Loucy (cell line): ENCODE results near the gene ZFP69B.

Source experiments
- EZH2phosphoT487 ChIP-seq: fragments of 200-600 bp; IDR thresholded peaks from 2 replicates; pipeline ENCODE4 v1.6.1; 2018; ENCODE audit warnings: antibody characterized with exemption, mild to moderate bottlenecking, moderate library complexity, borderline replicate concordance
- TF ChIP-seq, protein P1 (sequence below): fragments of 200-600 bp; sonication (generic); conservative IDR thresholded peaks from 2 replicates; pipeline ENCODE4 v1.5.1; 2014; ENCODE audit warnings: mild to moderate bottlenecking, antibody characterized with exemption, low read length

DNA sequence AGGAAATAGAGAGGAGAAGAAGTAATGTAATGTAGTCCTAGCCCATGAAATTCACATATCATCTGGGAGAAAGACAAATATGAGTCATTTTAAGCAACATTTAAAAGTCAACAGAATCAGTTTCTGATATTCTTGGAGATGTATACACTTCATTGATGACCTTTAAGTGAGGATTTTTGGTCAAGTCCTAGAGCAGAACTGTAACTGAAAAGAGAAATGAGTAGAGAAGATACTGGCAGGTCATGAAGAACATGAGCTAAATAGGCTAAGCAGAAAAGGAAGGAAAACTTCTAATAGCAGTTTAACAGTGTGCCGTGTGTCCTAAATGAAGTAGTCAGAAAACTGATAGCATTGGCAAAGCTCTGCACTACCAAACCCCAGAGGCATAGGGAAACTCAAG lies 4.6 kb downstream of the ZFP69B start:
- TF ChIP-seq, protein P1, sequence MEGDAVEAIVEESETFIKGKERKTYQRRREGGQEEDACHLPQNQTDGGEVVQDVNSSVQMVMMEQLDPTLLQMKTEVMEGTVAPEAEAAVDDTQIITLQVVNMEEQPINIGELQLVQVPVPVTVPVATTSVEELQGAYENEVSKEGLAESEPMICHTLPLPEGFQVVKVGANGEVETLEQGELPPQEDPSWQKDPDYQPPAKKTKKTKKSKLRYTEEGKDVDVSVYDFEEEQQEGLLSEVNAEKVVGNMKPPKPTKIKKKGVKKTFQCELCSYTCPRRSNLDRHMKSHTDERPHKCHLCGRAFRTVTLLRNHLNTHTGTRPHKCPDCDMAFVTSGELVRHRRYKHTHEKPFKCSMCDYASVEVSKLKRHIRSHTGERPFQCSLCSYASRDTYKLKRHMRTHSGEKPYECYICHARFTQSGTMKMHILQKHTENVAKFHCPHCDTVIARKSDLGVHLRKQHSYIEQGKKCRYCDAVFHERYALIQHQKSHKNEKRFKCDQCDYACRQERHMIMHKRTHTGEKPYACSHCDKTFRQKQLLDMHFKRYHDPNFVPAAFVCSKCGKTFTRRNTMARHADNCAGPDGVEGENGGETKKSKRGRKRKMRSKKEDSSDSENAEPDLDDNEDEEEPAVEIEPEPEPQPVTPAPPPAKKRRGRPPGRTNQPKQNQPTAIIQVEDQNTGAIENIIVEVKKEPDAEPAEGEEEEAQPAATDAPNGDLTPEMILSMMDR, result no peak
- TF ChIP-seq EZH2phosphoT487, result no peak
